Measurements from ENCODE around the gene GPRIN2. TPM values are rescaled to one million over a fixed set of nuclear protein-coding genes. Genes with fewer than 3 reads are reported as not detected.
"Not testable (repeated sequence)": the region's sequence is repeated elsewhere in the genome, so short reads cannot be mapped to it uniquely, and the experiment has no call there.

Gene GPRIN2
- total RNA-seq, 2 experiments from 2014 or later: not detected

GRCh38 chr10:46541735-46542566, 14.5 kb downstream of the GPRIN2 start:
- Mint-ChIP-seq H3K4me3 (no peak overlapping the region), H3K4me1 (no peaks in the 10 kb centered on the region), H3K27ac (no peak overlapping the region), H3K27me3 (peaks cover 40% of the 10 kb centered on the region), H3K36me3 (ENCODE audit: low read depth) (no peaks in the 10 kb centered on the region), H3K9me3 (no peaks in the 10 kb centered on the region)
- ChIA-PET CTCF (interaction anchor here (0.5 kb wide), 1 partner anchor 1761 kb away, joined by 3 read pairs; no protein-coding TSS in a partner anchor), POLR2A (no interaction called here)
- no peak for DNase-seq

- POLR2A ChIA-PET: no interaction called here
- Mint-ChIP-seq H3K4me3 (no peak overlapping the region), H3K36me3 (ENCODE audit: low read depth) (no peaks in the 10 kb centered on the region), H3K9me3 (no peaks in the 10 kb centered on the region), H3K4me1 (no peaks in the 10 kb centered on the region), H3K27me3 (peaks cover 40% of the 10 kb centered on the region), H3K27ac (no peak overlapping the region)
- DNase-seq: no peak
- CTCF ChIA-PET: interaction anchor here (0.5 to 1.1 kb wide), 2 partner anchors 12 to 1762 kb away, joined by 3 read pairs; no protein-coding TSS in a partner anchor
Measured at GRCh38 chr10:46541017-46541661, 15.3 kb downstream of the GPRIN2 start.

- no peaks in the 10 kb centered on the region for H3K4me1 Mint-ChIP-seq
- no peak for DNase-seq
- no peaks in the 10 kb centered on the region for H3K36me3 Mint-ChIP-seq (ENCODE audit: low read depth)
- ChIA-PET CTCF (interaction anchor here (1.1 to 1.5 kb wide), 2 partner anchors 11 to 12 kb away, joined by 3 read pairs; no protein-coding TSS in a partner anchor), POLR2A (no interaction called here)
- no peak overlapping the region for H3K4me3 Mint-ChIP-seq
- peaks cover 40% of the 10 kb centered on the region for H3K27me3 Mint-ChIP-seq
- no peak overlapping the region for H3K27ac Mint-ChIP-seq
- H3K9me3 Mint-ChIP-seq: no peaks in the 10 kb centered on the region
Measured at GRCh38 chr10:46540412-46541016, 15.9 kb downstream of the GPRIN2 start.

- CTCF ChIA-PET: interaction anchor here (1.1 to 1.5 kb wide), 2 partner anchors 10 to 12 kb away, joined by 3 read pairs; no protein-coding TSS in a partner anchor
- no peak for DNase-seq
- no peaks in the 10 kb centered on the region for H3K36me3 Mint-ChIP-seq (ENCODE audit: low read depth)
- H3K4me1 Mint-ChIP-seq: no peaks in the 10 kb centered on the region
- peaks cover 40% of the 10 kb centered on the region for H3K27me3 Mint-ChIP-seq
- no peak overlapping the region for H3K4me3 Mint-ChIP-seq
- POLR2A ChIA-PET: no interaction called here
- H3K27ac Mint-ChIP-seq: no peak overlapping the region
- no peaks in the 10 kb centered on the region for H3K9me3 Mint-ChIP-seq
Measured at GRCh38 chr10:46539596-46540411, 16.7 kb downstream of the GPRIN2 start.

GRCh38 chr10:46538717-46539426, 17.6 kb downstream of the GPRIN2 start:
- Mint-ChIP-seq H3K36me3 (ENCODE audit: low read depth) (no peaks in the 10 kb centered on the region), H3K27me3 (peaks cover 40% of the 10 kb centered on the region), H3K4me1 (no peaks in the 10 kb centered on the region), H3K9me3 (no peaks in the 10 kb centered on the region), H3K27ac (no peak overlapping the region), H3K4me3 (no peak overlapping the region)
- CTCF ChIA-PET: no interaction called here
- DNase-seq: no peak
- POLR2A ChIA-PET: no interaction called here

GRCh38 chr10:46538155-46538554, 18.3 kb downstream of the GPRIN2 start:
- H3K4me3 Mint-ChIP-seq: no peak overlapping the region
- no peak overlapping the region for H3K27ac Mint-ChIP-seq
- POLR2A ChIA-PET: no interaction called here
- CTCF ChIA-PET: interaction anchor here (0.9 kb wide), 1 partner anchor 21 kb away, joined by 3 read pairs; no protein-coding TSS in a partner anchor
- no peaks in the 10 kb centered on the region for H3K36me3 Mint-ChIP-seq (ENCODE audit: low read depth)
- no peaks in the 10 kb centered on the region for H3K4me1 Mint-ChIP-seq
- peaks cover 39% of the 10 kb centered on the region for H3K27me3 Mint-ChIP-seq
- no peak for DNase-seq
- H3K9me3 Mint-ChIP-seq: no peaks in the 10 kb centered on the region

GRCh38 chr10:46537309-46537708, 19.1 kb downstream of the GPRIN2 start:
- ChIA-PET CTCF (interaction anchor here (0.9 to 1.2 kb wide), 2 partner anchors 9 to 20 kb away, joined by 3 read pairs; no protein-coding TSS in a partner anchor), POLR2A (no interaction called here)
- Mint-ChIP-seq H3K36me3 (ENCODE audit: low read depth) (no peaks in the 10 kb centered on the region), H3K27ac (no peak overlapping the region), H3K9me3 (no peaks in the 10 kb centered on the region), H3K4me1 (no peaks in the 10 kb centered on the region), H3K27me3 (peaks cover 33% of the 10 kb centered on the region), H3K4me3 (no peak overlapping the region)
- no peak for DNase-seq

GRCh38 chr10:46536781-46537180, 19.7 kb downstream of the GPRIN2 start:
- ChIA-PET POLR2A (no interaction called here), CTCF (interaction anchor here (1.2 kb wide), 1 partner anchor 9 kb away, joined by 3 read pairs; no protein-coding TSS in a partner anchor)
- H3K36me3 Mint-ChIP-seq (ENCODE audit: low read depth): no peaks in the 10 kb centered on the region
- H3K4me1 Mint-ChIP-seq: no peaks in the 10 kb centered on the region
- no peaks in the 10 kb centered on the region for H3K9me3 Mint-ChIP-seq
- H3K27ac Mint-ChIP-seq: no peak overlapping the region
- peaks cover 32% of the 10 kb centered on the region for H3K27me3 Mint-ChIP-seq
- DNase-seq: no peak
- no peak overlapping the region for H3K4me3 Mint-ChIP-seq

GRCh38 chr10:46536171-46536570, 20.3 kb downstream of the GPRIN2 start:
- POLR2A ChIA-PET: no interaction called here
- Mint-ChIP-seq H3K36me3 (ENCODE audit: low read depth) (no peaks in the 10 kb centered on the region), H3K9me3 (no peaks in the 10 kb centered on the region), H3K4me3 (no peak overlapping the region), H3K27ac (no peak overlapping the region), H3K4me1 (no peaks in the 10 kb centered on the region), H3K27me3 (peaks cover 32% of the 10 kb centered on the region)
- DNase-seq: no peak
- CTCF ChIA-PET: no interaction called here

- Mint-ChIP-seq H3K36me3 (ENCODE audit: low read depth) (no peaks in the 10 kb centered on the region), H3K27me3 (peaks cover 23% of the 10 kb centered on the region), H3K4me3 (no peak overlapping the region), H3K4me1 (no peaks in the 10 kb centered on the region), H3K9me3 (no peaks in the 10 kb centered on the region), H3K27ac (no peak overlapping the region)
- CTCF ChIA-PET: no interaction called here
- POLR2A ChIA-PET: no interaction called here
- DNase-seq: no peak
Measured at GRCh38 chr10:46534828-46535524, 21.5 kb downstream of the GPRIN2 start.

GRCh38 chr10:46532256-46532655, 24.2 kb downstream of the GPRIN2 start:
- POLR2A ChIA-PET; H3K36me3 Mint-ChIP-seq (ENCODE audit: low read depth); H3K9me3 Mint-ChIP-seq; H3K27ac Mint-ChIP-seq; CTCF ChIA-PET; H3K27me3 Mint-ChIP-seq; H3K4me3 Mint-ChIP-seq; H3K4me1 Mint-ChIP-seq; DNase-seq: not testable (repeated sequence)

All from activated CD4-positive, alpha-beta T cell treated with anti-CD3 and anti-CD28 coated beads, Interleukin-2, amount 10 ng/mL, durations not matched to agents 7 days and 5 days (primary cell).